ENCODE data around the gene BGN. TPM values are rescaled to one million over a fixed set of nuclear protein-coding genes. Genes with fewer than 3 reads are reported as not detected.

The BGN gene
- total RNA-seq, 1 experiment from 2014 or later, result 0.37 TPM

DNA sequence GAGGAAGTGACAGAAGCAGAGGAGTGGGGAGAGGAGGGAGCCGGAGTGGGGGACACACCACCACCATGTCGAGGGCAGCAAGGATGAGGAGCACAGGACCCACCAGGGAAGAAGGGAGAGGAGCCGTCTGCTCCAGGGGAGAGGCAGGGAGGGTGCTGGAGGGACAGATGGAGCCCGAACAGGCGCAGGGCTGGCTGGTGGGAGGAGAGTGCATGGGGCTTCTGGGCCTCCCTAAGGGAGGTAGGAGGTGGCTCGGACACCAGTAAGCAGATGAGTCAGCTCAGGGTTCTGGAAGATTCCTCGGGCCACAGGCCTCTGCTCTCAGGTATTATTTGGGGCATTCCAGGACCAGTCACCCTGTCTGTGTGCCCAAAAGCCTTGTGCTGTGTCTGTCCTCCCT is 52.4 kb downstream of the BGN start:
- H3K36me3 ChIP-seq (ENCODE audit: control insufficient read depth in 1 of 2, insufficient read depth in 2 of 2, low read length in 2 of 2), result no peaks in the 10 kb centered on the region
- no peaks in the 10 kb centered on the region for H3K27me3 ChIP-seq (ENCODE audit: insufficient read depth, low read length)
- no peak overlapping the region for H3K27ac ChIP-seq (ENCODE audit: low read depth, low read length)
- H3K4me2 ChIP-seq (ENCODE audit: low read length), result no peak overlapping the region
- H3K4me1 ChIP-seq (ENCODE audit: control insufficient read depth in 1 of 2, insufficient read depth in 2 of 2, low read length in 2 of 2), result no peaks in the 10 kb centered on the region
- no peaks in the 10 kb centered on the region for H4K20me1 ChIP-seq (ENCODE audit: insufficient read depth)
- no TSS peak for BruUV-seq (replicated peaks)
- no peak overlapping the region for H3K4me3 ChIP-seq (replicated peaks in 1 of 2; ENCODE audit: low read depth in 1 of 2, low read length in 2 of 2)
- H3K79me2 ChIP-seq (ENCODE audit: insufficient read depth, low read length), result no peaks in the 10 kb centered on the region
- ATAC-seq, result no peak
- no peak overlapping the region for H3K9ac ChIP-seq (ENCODE audit: low read length)
- DNase-seq (ENCODE audit: low read depth, low spot score), result no peak
- TF ChIP-seq EGR1 (IDR thresholded peaks at IDR 0.05; ENCODE audit: low read depth), result no peak
- no peak for TF ChIP-seq ZFX (IDR thresholded peaks at IDR 0.05)
- no peak for TF ChIP-seq TCF7L2 (IDR thresholded peaks at IDR 0.05; ENCODE audit: borderline replicate concordance, extremely low read depth, insufficient read depth, insufficient read length)
- no peak for TF ChIP-seq ZNF274 (IDR thresholded peaks at IDR 0.05; ENCODE audit: low read depth, low read length)
- TF ChIP-seq, protein P1, sequence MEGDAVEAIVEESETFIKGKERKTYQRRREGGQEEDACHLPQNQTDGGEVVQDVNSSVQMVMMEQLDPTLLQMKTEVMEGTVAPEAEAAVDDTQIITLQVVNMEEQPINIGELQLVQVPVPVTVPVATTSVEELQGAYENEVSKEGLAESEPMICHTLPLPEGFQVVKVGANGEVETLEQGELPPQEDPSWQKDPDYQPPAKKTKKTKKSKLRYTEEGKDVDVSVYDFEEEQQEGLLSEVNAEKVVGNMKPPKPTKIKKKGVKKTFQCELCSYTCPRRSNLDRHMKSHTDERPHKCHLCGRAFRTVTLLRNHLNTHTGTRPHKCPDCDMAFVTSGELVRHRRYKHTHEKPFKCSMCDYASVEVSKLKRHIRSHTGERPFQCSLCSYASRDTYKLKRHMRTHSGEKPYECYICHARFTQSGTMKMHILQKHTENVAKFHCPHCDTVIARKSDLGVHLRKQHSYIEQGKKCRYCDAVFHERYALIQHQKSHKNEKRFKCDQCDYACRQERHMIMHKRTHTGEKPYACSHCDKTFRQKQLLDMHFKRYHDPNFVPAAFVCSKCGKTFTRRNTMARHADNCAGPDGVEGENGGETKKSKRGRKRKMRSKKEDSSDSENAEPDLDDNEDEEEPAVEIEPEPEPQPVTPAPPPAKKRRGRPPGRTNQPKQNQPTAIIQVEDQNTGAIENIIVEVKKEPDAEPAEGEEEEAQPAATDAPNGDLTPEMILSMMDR (IDR thresholded peaks at IDR 0.05 in 2 of 3, conservative IDR thresholded peaks at IDR 0.05 in 1 of 3; ENCODE audit: borderline replicate concordance in 1 of 3, insufficient read depth in 1 of 3, low read depth in 2 of 3, low read length in 2 of 3), result no peak
- no peak for TF ChIP-seq YY1 (IDR thresholded peaks at IDR 0.05; ENCODE audit: extremely low read depth, insufficient replicate concordance, low read depth, low read length)
- no peak for TF ChIP-seq CBX3 (IDR thresholded peaks at IDR 0.05; ENCODE audit: low read depth)
- TF ChIP-seq POLR2A (IDR thresholded peaks at IDR 0.05; ENCODE audit: borderline replicate concordance, extremely low read depth, insufficient read depth, insufficient read length), result no peak
- TF ChIP-seq POLR2AphosphoS5 (IDR thresholded peaks at IDR 0.05; ENCODE audit: low read depth, low read length), result no peak
- no peak overlapping the region for H2AFZ ChIP-seq (ENCODE audit: low read depth, low read length, poor library complexity, severe bottlenecking)
- no peaks in the 10 kb centered on the region for H3K9me2 ChIP-seq (ENCODE audit: insufficient read depth)
- POLR2A ChIA-PET, result no interaction called here
- intact Hi-C loops (cut with micrococcal nuclease), result no loop called here
- CTCF ChIA-PET, result no interaction called here
- RAD21 ChIA-PET (ENCODE audit: low non-redundant PET in 1 of 2, low total read pairs in 2 of 2, uncharacterized antibody in 2 of 2, unreplicated experiment in 2 of 2), result no interaction called here
- H3K9me3 ChIP-seq (ENCODE audit: control insufficient read depth in 1 of 2, insufficient read depth in 1 of 2, low read depth in 1 of 2, low read length in 2 of 2), result no peaks in the 10 kb centered on the region

DNA sequence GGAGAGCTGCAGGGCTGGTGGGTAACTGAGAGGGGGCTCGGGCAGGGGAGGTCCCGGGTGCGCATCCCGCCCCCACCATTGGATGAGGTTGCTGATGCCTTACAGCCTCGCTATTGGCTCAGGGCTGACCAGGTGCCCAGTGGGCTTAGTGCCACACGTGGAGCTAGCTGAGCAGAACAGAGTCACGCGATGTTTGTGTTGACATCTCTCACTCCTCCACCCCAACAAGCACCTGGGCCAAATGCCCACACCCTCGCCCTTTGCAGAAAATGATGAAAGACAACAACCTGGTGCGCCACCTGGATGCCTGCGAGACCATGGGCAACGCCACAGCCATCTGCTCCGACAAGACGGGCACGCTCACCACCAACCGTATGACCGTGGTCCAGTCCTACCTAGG is 54.5 kb downstream of the BGN start:
- ATAC-seq (no peak), DNase-seq (ENCODE audit: low read depth, low spot score) (no peak)
- H3K9me3 ChIP-seq (ENCODE audit: control insufficient read depth in 1 of 2, insufficient read depth in 1 of 2, low read depth in 1 of 2, low read length in 2 of 2), result no peaks in the 10 kb centered on the region
- no peak overlapping the region for H3K4me2 ChIP-seq (ENCODE audit: low read length)
- H3K79me2 ChIP-seq (ENCODE audit: insufficient read depth, low read length), result no peaks in the 10 kb centered on the region
- H3K27ac ChIP-seq (ENCODE audit: low read depth, low read length), result no peak overlapping the region
- H2AFZ ChIP-seq (ENCODE audit: low read depth, low read length, poor library complexity, severe bottlenecking), result no peak overlapping the region
- ChIA-PET RAD21 (ENCODE audit: low non-redundant PET in 1 of 2, low total read pairs in 2 of 2, uncharacterized antibody in 2 of 2, unreplicated experiment in 2 of 2) (no interaction called here), POLR2A (no interaction called here), CTCF (no interaction called here)
- intact Hi-C loops (cut with micrococcal nuclease), result no loop called here
- H3K4me3 ChIP-seq (replicated peaks in 1 of 2; ENCODE audit: low read depth in 1 of 2, low read length in 2 of 2), result no peak overlapping the region
- H3K36me3 ChIP-seq (ENCODE audit: control insufficient read depth in 1 of 2, insufficient read depth in 2 of 2, low read length in 2 of 2), result no peaks in the 10 kb centered on the region
- no peaks in the 10 kb centered on the region for H3K9me2 ChIP-seq (ENCODE audit: insufficient read depth)
- no peaks in the 10 kb centered on the region for H4K20me1 ChIP-seq (ENCODE audit: insufficient read depth)
- no peaks in the 10 kb centered on the region for H3K27me3 ChIP-seq (ENCODE audit: insufficient read depth, low read length)
- no peaks in the 10 kb centered on the region for H3K4me1 ChIP-seq (ENCODE audit: control insufficient read depth in 1 of 2, insufficient read depth in 2 of 2, low read length in 2 of 2)
- no TSS peak for BruUV-seq (replicated peaks)
- no peak overlapping the region for H3K9ac ChIP-seq (ENCODE audit: low read length)
- TF ChIP-seq JUND (IDR thresholded peaks at IDR 0.05) (no peak), EZH2phosphoT487 (IDR thresholded peaks at IDR 0.05; ENCODE audit: borderline replicate concordance) (no peak), RAD21 (IDR thresholded peaks at IDR 0.05; ENCODE audit: low read depth) (no peak), ZNF274 (IDR thresholded peaks at IDR 0.05; ENCODE audit: low read depth, low read length) (no peak), EGR1 (IDR thresholded peaks at IDR 0.05; ENCODE audit: low read depth) (no peak), SRF (IDR thresholded peaks at IDR 0.05; ENCODE audit: low read depth) (no peak), ELF1 (IDR thresholded peaks at IDR 0.05; ENCODE audit: borderline replicate concordance, low read depth) (no peak), FOSL1 (IDR thresholded peaks at IDR 0.05; ENCODE audit: low read depth) (no peak)
- TF ChIP-seq, protein P2, sequence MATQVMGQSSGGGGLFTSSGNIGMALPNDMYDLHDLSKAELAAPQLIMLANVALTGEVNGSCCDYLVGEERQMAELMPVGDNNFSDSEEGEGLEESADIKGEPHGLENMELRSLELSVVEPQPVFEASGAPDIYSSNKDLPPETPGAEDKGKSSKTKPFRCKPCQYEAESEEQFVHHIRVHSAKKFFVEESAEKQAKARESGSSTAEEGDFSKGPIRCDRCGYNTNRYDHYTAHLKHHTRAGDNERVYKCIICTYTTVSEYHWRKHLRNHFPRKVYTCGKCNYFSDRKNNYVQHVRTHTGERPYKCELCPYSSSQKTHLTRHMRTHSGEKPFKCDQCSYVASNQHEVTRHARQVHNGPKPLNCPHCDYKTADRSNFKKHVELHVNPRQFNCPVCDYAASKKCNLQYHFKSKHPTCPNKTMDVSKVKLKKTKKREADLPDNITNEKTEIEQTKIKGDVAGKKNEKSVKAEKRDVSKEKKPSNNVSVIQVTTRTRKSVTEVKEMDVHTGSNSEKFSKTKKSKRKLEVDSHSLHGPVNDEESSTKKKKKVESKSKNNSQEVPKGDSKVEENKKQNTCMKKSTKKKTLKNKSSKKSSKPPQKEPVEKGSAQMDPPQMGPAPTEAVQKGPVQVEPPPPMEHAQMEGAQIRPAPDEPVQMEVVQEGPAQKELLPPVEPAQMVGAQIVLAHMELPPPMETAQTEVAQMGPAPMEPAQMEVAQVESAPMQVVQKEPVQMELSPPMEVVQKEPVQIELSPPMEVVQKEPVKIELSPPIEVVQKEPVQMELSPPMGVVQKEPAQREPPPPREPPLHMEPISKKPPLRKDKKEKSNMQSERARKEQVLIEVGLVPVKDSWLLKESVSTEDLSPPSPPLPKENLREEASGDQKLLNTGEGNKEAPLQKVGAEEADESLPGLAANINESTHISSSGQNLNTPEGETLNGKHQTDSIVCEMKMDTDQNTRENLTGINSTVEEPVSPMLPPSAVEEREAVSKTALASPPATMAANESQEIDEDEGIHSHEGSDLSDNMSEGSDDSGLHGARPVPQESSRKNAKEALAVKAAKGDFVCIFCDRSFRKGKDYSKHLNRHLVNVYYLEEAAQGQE (IDR thresholded peaks at IDR 0.05; ENCODE audit: low read depth), result no peak

Measured in HCT116 (cell line).